Right lobe of liver (tissue), 6 donors: Measurements from ENCODE around the gene TBC1D24. TPM values are rescaled to one million over a fixed set of nuclear protein-coding genes. Genes with fewer than 3 reads are reported as not detected.
A peak's percentile ranks its signal among the peaks of the same experiment; 100 is the strongest.
"Not testable (repeated sequence)": the region's sequence is repeated elsewhere in the genome, so short reads cannot be mapped to it uniquely, and the experiment has no call there.

Source experiments
- ATAC-seq, 4 donors: fragments of 200-7000 bp; cut with Tn5 transposase; one replicate each; pipeline ENCODE4 v1.9.1; 2020; ENCODE audit warnings: mild to moderate bottlenecking in 4 of 4, moderate library complexity in 4 of 4
- DNase-seq, 3 donors: peaks; one replicate each; pipeline ENCODE4 v3.0.0-alpha.2; 2020
- H3K27ac ChIP-seq, 3 donors: fragments of 200-600 bp; one replicate each; pipeline ENCODE4 v1.8.0; 2022
- H3K27me3 ChIP-seq, 2 donors: fragments of 200-600 bp; one replicate each; pipeline ENCODE4 v1.8.0; 2022
- H3K36me3 ChIP-seq, 4 donors: fragments of 200-600 bp; sonication (generic) in 1 of 4; one replicate each; pipeline versions ENCODE4 v1.5.1 to v1.8.0; 2017 to 2022; ENCODE audit warnings: control low read depth in 1 of 4
- H3K4me1 ChIP-seq, 4 donors: fragments of 200-600 bp; sonication (generic) in 1 of 4; one replicate each; pipeline versions ENCODE4 v1.5.1 to v1.8.0; 2017 to 2022; ENCODE audit warnings: control low read depth in 1 of 4
- H3K4me3 ChIP-seq, 3 donors: fragments of 200-600 bp; one replicate each; pipeline ENCODE4 v1.8.0; 2022
- H3K9me3 ChIP-seq, 4 donors: fragments of 200-600 bp; sonication (generic) in 1 of 4; one replicate each; pipeline versions ENCODE4 v1.5.1 to v1.8.0; 2017 to 2022; ENCODE audit warnings: control low read depth in 1 of 4
- CTCF ChIP-seq, 4 donors: fragments of 200-600 bp in 3 of 4; fragments of 450-650 bp in 1 of 4; IDR thresholded peaks; one replicate each; pipeline versions ENCODE4 v1.5.1 to v1.8.0; 2016 to 2022; ENCODE audit warnings: antibody characterized with exemption in 4 of 4, mild to moderate bottlenecking in 2 of 4
- POLR2A ChIP-seq: fragments of 450-650 bp; IDR thresholded peaks from one replicate; pipeline ENCODE4 v1.6.1; 2017; ENCODE audit warnings: antibody characterized with exemption, mild to moderate bottlenecking
- WGBS: methylation state at CpG from one replicate; pipeline ENCODE4 v1.1.6; 2018; ENCODE audit warnings: low coverage, low lambda C conversion rate; ENCODE audit not compliant: insufficient coverage; ENCODE audit errors: missing lambda C conversion rate; 5-methylcytosine and 5-hydroxymethylcytosine counted together
- intact Hi-C, 2 donors: fragments of 100-400 bp; cut with DNase I; formaldehyde crosslinking; loops; one replicate each; pipeline versions ENCODE4 v1.11.2 to v1.14.1; 2022
- total RNA-seq, 6 experiments: library from RNA; depleted of rRNA in 2 of 6; stranded (reverse); fragments of >200 nt in 2 of 6; fragmentation: NEBNext Ultra II Directional in 3 of 6; extraction: Animal tissue kit (Norgen Biotek cat#: 25700) in 3 of 6; gene quantifications; one replicate each; pipeline versions ENCODE4 v1.1.0 to v1.2.4, GENCODE V29; 2016 to 2023
- donor health status: DM: no; HTN: yes; CAD: no.
- donor health status: DM: no; HTN: no; CAD: no.
- donor health status: DM: no; HTN: no; CAD: no.
- donor health status: DM: no; HTN: yes; CAD: no.
- donor health status: DM: no; HTN: yes; CAD: no.

The TBC1D24 gene
- total RNA-seq, 6 experiments from 2014 or later: 14.9 to 22.7 (median 17.5) TPM

GRCh38 chr16:2432286-2432685 is 42.6 kb upstream of the TBC1D24 start:
- intact Hi-C loops: loop anchor here in 1 of 2 donors (10.0 kb wide), 1 partner anchor 63 kb away; no protein-coding TSS in a partner anchor
- TF ChIP-seq CTCF (IDR thresholded peaks at IDR 0.05) (no peak), POLR2A (no peak)
- Histone ChIP-seq H3K27me3 (no peaks in the 10 kb centered on the region), H3K4me3 (no peak overlapping the region), H3K36me3 (peaks cover 0 to 3% (median 0%) of the 10 kb centered on the region in 4 donors), H3K4me1 (peaks cover 0 to 11% (median 2%) of the 10 kb centered on the region in 4 donors), H3K27ac (no peak overlapping the region), H3K9me3 (no peaks in the 10 kb centered on the region)
- ATAC-seq: no peak
- 100% methylated on average over 2 of the region's 6 CpGs for WGBS
- DNase-seq: peak in 1 of 3 donors; percentile 37

GRCh38 chr16:2432801-2433505 is 42.0 kb upstream of the TBC1D24 start:
- Histone ChIP-seq H3K4me1 (peaks cover 0 to 11% (median 2%) of the 10 kb centered on the region in 4 donors), H3K27me3 (no peaks in the 10 kb centered on the region), H3K27ac (no peak overlapping the region), H3K4me3 (no peak overlapping the region), H3K9me3 (no peaks in the 10 kb centered on the region), H3K36me3 (peaks cover 0 to 3% (median 0%) of the 10 kb centered on the region in 4 donors)
- ATAC-seq: no peak
- TF ChIP-seq CTCF (IDR thresholded peaks at IDR 0.05) (no peak), POLR2A (no peak)
- intact Hi-C loops: loop anchor here in 1 of 2 donors (10.0 kb wide), 1 partner anchor 62 kb away; no protein-coding TSS in a partner anchor
- DNase-seq: peak in 1 of 3 donors; percentile 36
- 88% methylated on average over 10 of the region's 15 CpGs for WGBS

- not testable (repeated sequence) for ATAC-seq, H3K36me3 ChIP-seq, H3K4me1 ChIP-seq, H3K9me3 ChIP-seq, H3K4me3 ChIP-seq, H3K27me3 ChIP-seq, H3K27ac ChIP-seq
- DNase-seq: peak in 1 of 3 donors; percentile 8
- intact Hi-C loops: loop anchor here in 1 of 2 donors (10.0 kb wide), 1 partner anchor 60 kb away; no protein-coding TSS in a partner anchor
- WGBS: 88% methylated on average over 3 of the region's 4 CpGs
Measured at GRCh38 chr16:2435236-2435635, 39.7 kb upstream of the TBC1D24 start.

- TF ChIP-seq CTCF (IDR thresholded peaks at IDR 0.05) (no peak), POLR2A (no peak)
- no peak for DNase-seq
- no peaks in the 10 kb centered on the region for H3K27me3 ChIP-seq
- no peak overlapping the region for H3K4me3 ChIP-seq
- intact Hi-C loops: loop anchor here in 1 of 2 donors (10.0 kb wide), 1 partner anchor 59 kb away; no protein-coding TSS in a partner anchor
- H3K4me1 ChIP-seq: no peaks in the 10 kb centered on the region
- no peak for ATAC-seq
- no CpG with 5 or more reads among the region's 9 CpGs for WGBS
- H3K27ac ChIP-seq: no peak overlapping the region
- no peaks in the 10 kb centered on the region for H3K9me3 ChIP-seq
- peaks cover 0 to 3% (median 0%) of the 10 kb centered on the region in 4 donors for H3K36me3 ChIP-seq
Measured at GRCh38 chr16:2436110-2436509, 38.8 kb upstream of the TBC1D24 start.

- Histone ChIP-seq H3K27ac (no peak overlapping the region), H3K27me3 (no peaks in the 10 kb centered on the region), H3K9me3 (no peaks in the 10 kb centered on the region), H3K36me3 (no peaks in the 10 kb centered on the region), H3K4me3 (no peak overlapping the region), H3K4me1 (no peaks in the 10 kb centered on the region)
- no peak for ATAC-seq
- TF ChIP-seq CTCF (IDR thresholded peaks at IDR 0.05) (no peak), POLR2A (no peak)
- intact Hi-C loops: loop anchor here in 1 of 2 donors (10.0 kb wide), 1 partner anchor 58 kb away; no protein-coding TSS in a partner anchor
- DNase-seq: no peak
- 88% methylated on average over 5 of the region's 24 CpGs for WGBS
Measured at GRCh38 chr16:2437032-2437790, 37.7 kb upstream of the TBC1D24 start.
